Type B pancreatic cell (in vitro differentiated cells): Measurements from ENCODE around the gene CCL18. TPM values are rescaled to one million over a fixed set of nuclear protein-coding genes. Genes with fewer than 3 reads are reported as not detected.

Source experiments
- DNase-seq: peaks from one replicate; pipeline ENCODE4 v3.0.0; 2021; ENCODE audit warnings: mixed read lengths; ENCODE audit not compliant: unreplicated experiment; ENCODE audit errors: extremely low spot score
- H3K27ac Mint-ChIP-seq: 2 replicates; pipeline ENCODE4 v1.8.0; 2021; ENCODE audit warnings: mild to moderate bottlenecking, mixed read lengths
- H3K27me3 Mint-ChIP-seq: 2 replicates; pipeline ENCODE4 v1.8.0; 2021; ENCODE audit warnings: mixed read lengths
- H3K36me3 Mint-ChIP-seq: 2 replicates; pipeline ENCODE4 v1.8.0; 2021; ENCODE audit warnings: mixed read lengths
- H3K4me1 Mint-ChIP-seq: one replicate; pipeline ENCODE4 v1.8.0; 2021; ENCODE audit warnings: mixed read lengths; ENCODE audit not compliant: unreplicated experiment
- H3K4me3 Mint-ChIP-seq: 2 replicates; pipeline ENCODE4 v1.8.0; 2021; ENCODE audit warnings: mild to moderate bottlenecking, mixed read lengths
- H3K9me3 Mint-ChIP-seq: 2 replicates; pipeline ENCODE4 v1.8.0; 2021; ENCODE audit warnings: mixed read lengths
- total RNA-seq: library from RNA; stranded (reverse); gene quantifications from 2 replicates; pipeline ENCODE4 v1.2.1, GENCODE V29; 2021; ENCODE audit warnings: low replicate concordance
- TF ChIP-seq, protein P1 (sequence below): fragments of 200-600 bp; sonication (generic); conservative IDR thresholded peaks from 2 replicates; pipeline ENCODE4 v1.5.0; 2021; ENCODE audit warnings: antibody characterized with exemption, mild to moderate bottlenecking

CCL18 gene
- total RNA-seq, 1 donor from 2014 or later: 0.60 TPM

DNA sequence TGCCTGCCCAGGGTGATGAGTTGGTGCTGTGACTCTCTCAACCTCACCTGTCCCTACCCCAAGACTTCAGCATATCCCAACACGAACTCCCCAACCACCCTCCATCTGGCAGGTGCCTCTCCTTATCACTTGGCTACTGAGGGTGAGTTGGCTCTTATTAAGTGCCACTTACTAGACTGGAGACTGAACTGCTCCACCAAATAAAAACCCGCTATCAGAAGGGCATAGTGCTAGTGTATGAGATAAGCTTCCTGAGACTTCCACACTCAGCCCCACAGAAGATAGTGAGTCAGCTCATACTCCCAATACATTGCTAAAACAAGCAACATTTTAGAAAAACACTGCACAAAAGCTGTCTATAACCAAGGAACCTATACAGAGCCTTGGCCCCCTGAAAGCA is 16.0 kb upstream of the CCL18 start:
- H3K36me3 Mint-ChIP-seq: no peaks in the 10 kb centered on the region

GRCh38 chr17:36049643-36050042 is 14.4 kb upstream of the CCL18 start:
- H3K9me3 Mint-ChIP-seq: peaks cover under 1% of the 10 kb centered on the region
- H3K4me1 Mint-ChIP-seq: no peaks in the 10 kb centered on the region
- H3K36me3 Mint-ChIP-seq: no peaks in the 10 kb centered on the region

More for the DNA sequence above, 16.0 kb upstream of the CCL18 start:
- H3K4me3 Mint-ChIP-seq: no peak overlapping the region
- peaks cover 5% of the 10 kb centered on the region for H3K9me3 Mint-ChIP-seq
- peaks cover 18% of the 10 kb centered on the region for H3K27me3 Mint-ChIP-seq
- TF ChIP-seq, protein P1, sequence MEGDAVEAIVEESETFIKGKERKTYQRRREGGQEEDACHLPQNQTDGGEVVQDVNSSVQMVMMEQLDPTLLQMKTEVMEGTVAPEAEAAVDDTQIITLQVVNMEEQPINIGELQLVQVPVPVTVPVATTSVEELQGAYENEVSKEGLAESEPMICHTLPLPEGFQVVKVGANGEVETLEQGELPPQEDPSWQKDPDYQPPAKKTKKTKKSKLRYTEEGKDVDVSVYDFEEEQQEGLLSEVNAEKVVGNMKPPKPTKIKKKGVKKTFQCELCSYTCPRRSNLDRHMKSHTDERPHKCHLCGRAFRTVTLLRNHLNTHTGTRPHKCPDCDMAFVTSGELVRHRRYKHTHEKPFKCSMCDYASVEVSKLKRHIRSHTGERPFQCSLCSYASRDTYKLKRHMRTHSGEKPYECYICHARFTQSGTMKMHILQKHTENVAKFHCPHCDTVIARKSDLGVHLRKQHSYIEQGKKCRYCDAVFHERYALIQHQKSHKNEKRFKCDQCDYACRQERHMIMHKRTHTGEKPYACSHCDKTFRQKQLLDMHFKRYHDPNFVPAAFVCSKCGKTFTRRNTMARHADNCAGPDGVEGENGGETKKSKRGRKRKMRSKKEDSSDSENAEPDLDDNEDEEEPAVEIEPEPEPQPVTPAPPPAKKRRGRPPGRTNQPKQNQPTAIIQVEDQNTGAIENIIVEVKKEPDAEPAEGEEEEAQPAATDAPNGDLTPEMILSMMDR: no peak
- DNase-seq: no peak
- H3K4me1 Mint-ChIP-seq: no peaks in the 10 kb centered on the region
- no peak overlapping the region for H3K27ac Mint-ChIP-seq

DNA sequence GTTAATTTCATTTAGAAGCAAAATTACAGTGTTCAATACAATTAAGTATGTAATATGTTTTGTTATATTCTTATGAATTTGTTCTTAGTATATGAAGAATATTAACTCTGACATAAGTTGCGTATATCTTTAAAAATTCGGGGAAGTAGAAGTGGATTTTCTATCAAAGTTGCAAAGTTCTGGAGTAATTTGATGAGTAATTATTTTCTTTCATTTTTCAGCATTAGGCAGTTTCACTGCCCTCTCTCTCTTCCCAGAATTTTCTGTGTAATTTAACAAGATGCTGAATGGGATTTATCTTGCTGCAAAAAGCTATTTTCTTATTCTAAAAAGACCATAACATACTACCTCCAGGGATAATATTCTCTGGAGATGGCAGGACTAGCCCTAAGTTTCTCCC is 8.9 kb upstream of the CCL18 start:
- Mint-ChIP-seq H3K36me3 (no peaks in the 10 kb centered on the region), H3K27ac (no peak overlapping the region), H3K9me3 (no peaks in the 10 kb centered on the region), H3K4me1 (no peaks in the 10 kb centered on the region), H3K27me3 (peaks cover 30% of the 10 kb centered on the region), H3K4me3 (no peak overlapping the region)
- no peak for DNase-seq
- TF ChIP-seq, protein P1: no peak

More at GRCh38 chr17:36049643-36050042, 14.4 kb upstream of the CCL18 start:
- Mint-ChIP-seq H3K4me3 (no peak overlapping the region), H3K27ac (no peak overlapping the region), H3K27me3 (peaks cover 23% of the 10 kb centered on the region)
- TF ChIP-seq, protein P1: no peak
- DNase-seq: no peak

DNA sequence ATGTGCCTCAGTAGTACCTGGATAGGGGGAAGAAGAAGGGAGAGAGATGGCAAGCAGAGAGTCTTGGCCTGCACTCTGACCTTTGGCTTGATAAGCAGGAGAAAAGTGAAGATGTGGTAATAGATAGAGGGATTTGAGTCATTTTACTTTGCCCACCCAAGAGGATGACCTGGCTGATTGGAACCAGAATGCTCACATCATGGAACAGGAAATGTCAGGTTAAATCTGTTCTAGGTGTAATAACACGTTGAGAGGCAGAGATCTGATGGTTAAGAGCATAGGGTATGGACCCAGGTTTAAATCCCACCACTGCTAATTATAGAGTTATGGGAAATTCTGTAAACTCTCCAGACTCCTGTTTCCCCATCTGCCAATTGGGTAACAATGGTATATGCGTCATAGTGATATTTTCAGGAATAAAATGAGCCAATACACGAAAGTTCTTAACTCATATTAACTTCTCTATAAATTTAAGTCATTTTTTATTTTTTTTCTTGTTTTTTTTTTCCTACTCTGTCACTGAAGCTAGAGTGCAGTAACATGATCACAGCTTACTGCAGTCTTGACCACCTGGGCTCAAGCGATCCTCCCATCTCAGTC is 8.1 kb upstream of the CCL18 start:
- TF ChIP-seq, protein P1: no peak
- Mint-ChIP-seq H3K27me3 (peaks cover 29% of the 10 kb centered on the region), H3K27ac (no peak overlapping the region), H3K36me3 (no peaks in the 10 kb centered on the region), H3K4me3 (no peak overlapping the region), H3K9me3 (no peaks in the 10 kb centered on the region), H3K4me1 (no peaks in the 10 kb centered on the region)
- DNase-seq: no peak

DNA sequence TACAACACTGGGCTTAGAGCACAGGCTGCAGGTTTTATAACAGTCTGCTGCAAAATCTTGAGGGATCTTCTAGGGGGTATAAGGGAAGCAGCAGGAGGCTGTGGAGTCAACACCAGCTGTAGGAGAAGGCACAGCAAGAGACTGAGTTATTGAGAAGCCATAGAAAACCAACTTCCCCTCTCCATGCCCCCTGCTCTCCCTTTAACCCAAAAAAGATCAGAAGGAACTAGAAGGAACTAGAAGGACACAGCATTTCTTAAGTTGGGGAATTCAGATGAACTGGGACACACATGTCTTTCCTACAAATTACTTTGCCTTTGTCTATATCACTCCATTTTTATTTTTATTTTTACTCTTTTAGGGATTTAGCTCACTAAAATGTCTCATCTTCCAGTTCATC is 6.2 kb upstream of the CCL18 start:
- Mint-ChIP-seq H3K36me3 (no peaks in the 10 kb centered on the region), H3K9me3 (no peaks in the 10 kb centered on the region), H3K27ac (no peak overlapping the region), H3K27me3 (peaks cover 20% of the 10 kb centered on the region), H3K4me1 (no peaks in the 10 kb centered on the region), H3K4me3 (no peak overlapping the region)
- no peak for DNase-seq
- TF ChIP-seq, protein P1: no peak
